B cell (primary cell): ENCODE measurements around the gene CBX7. TPM values are rescaled to one million over a fixed set of nuclear protein-coding genes. Genes with fewer than 3 reads are reported as not detected.
A peak's percentile ranks its signal among the peaks of the same experiment; 100 is the strongest.

ENCODE experiments used
- ATAC-seq: fragments of 200-7000 bp; cut with Tn5 transposase; one replicate; pipeline ENCODE4 v1.10.0; 2021; ENCODE audit warnings: low read depth, mild to moderate bottlenecking, moderate number of reproducible peaks, moderate library complexity
- CTCF ChIA-PET: fragments of 350-600 bp; sonication (Branson Sonifier 250); formaldehyde crosslinking; loops from one replicate; lab custom pipeline; 2021; ENCODE audit warnings: antibody characterized with exemption, inconsistent platforms; lab: Charles Lee
- POLR2A ChIA-PET: fragments of 350-600 bp; sonication (Branson Sonifier 250); formaldehyde crosslinking; loops from one replicate; lab custom pipeline; 2021; ENCODE audit warnings: antibody characterized with exemption; lab: Charles Lee
- DNase-seq: peaks from one replicate; pipeline ENCODE4 v3.0.0; 2013
- H2AFZ ChIP-seq: 2 replicates; pipeline ENCODE4 v1.6.1; 2012; ENCODE audit warnings: mild to moderate bottlenecking, low read depth, low read length; ENCODE audit not compliant: insufficient read depth, poor library complexity, severe bottlenecking
- H3K27ac ChIP-seq, 2 donors: 1 replicate in 1 of 2; 2 replicates in 1 of 2; pipeline ENCODE4 v1.5.1; 2012 to 2013; ENCODE audit warnings: low read length in 2 of 2, mild to moderate bottlenecking in 2 of 2, moderate library complexity in 1 of 2
- H3K27me3 ChIP-seq, 4 experiments: fragments of 200-600 bp in 1 of 4; sonication (generic) in 1 of 4; replicated peaks in 1 of 4; 1 replicate in 2 of 4; 2 replicates in 2 of 4; pipeline versions ENCODE4 v1.6.1 to v1.7.0; 2013 to 2016; ENCODE audit warnings: low read length in 3 of 4, mild to moderate bottlenecking in 2 of 4, mixed read lengths in 1 of 4, moderate library complexity in 1 of 4; ENCODE audit not compliant: insufficient read depth in 4 of 4, control insufficient read depth in 3 of 4; ENCODE audit errors: control extremely low read depth in 1 of 4
- H3K36me3 ChIP-seq, 2 experiments: replicated peaks in 1 of 2; 1 replicate in 1 of 2; 2 replicates in 1 of 2; pipeline versions ENCODE4 v1.6.1 to v1.7.1; 2013; ENCODE audit warnings: low read length in 1 of 2; ENCODE audit not compliant: insufficient read depth in 2 of 2, control insufficient read depth in 1 of 2; ENCODE audit errors: control extremely low read depth in 1 of 2, extremely low read depth in 1 of 2
- H3K4me1 ChIP-seq, 2 donors: fragments of 200-600 bp in 1 of 2; sonication (generic) in 1 of 2; 1 replicate in 1 of 2; 2 replicates in 1 of 2; pipeline versions ENCODE4 v1.5.1 to v1.6.1; 2013 to 2017; ENCODE audit warnings: low read length in 2 of 2; ENCODE audit not compliant: control insufficient read depth in 2 of 2, insufficient read depth in 2 of 2
- H3K4me2 ChIP-seq: replicated peaks from 2 replicates; pipeline ENCODE3; 2012; ENCODE audit warnings: mild to moderate bottlenecking, low read depth, low read length; ENCODE audit not compliant: poor library complexity, severe bottlenecking
- H3K4me3 ChIP-seq, 5 experiments: fragments of 200-600 bp in 1 of 5; sonication (generic) in 1 of 5; 1 replicate in 3 of 5; 2 replicates in 2 of 5; pipeline versions ENCODE4 v1.5.1 to v1.7.0; 2011 to 2016; ENCODE audit warnings: low read length in 4 of 5, mild to moderate bottlenecking in 4 of 5, low read depth in 2 of 5, control low read depth in 1 of 5, moderate library complexity in 1 of 5; ENCODE audit not compliant: insufficient read depth in 1 of 5; ENCODE audit errors: control extremely low read depth in 1 of 5, extremely low read depth in 1 of 5
- H3K79me2 ChIP-seq: fragments of 200-600 bp; sonication (generic); one replicate; pipeline ENCODE4 v1.6.0; 2016; ENCODE audit warnings: low read length; ENCODE audit not compliant: control insufficient read depth, insufficient read depth
- H3K9ac ChIP-seq: fragments of 200-600 bp; sonication (generic); 2 replicates; pipeline ENCODE4 v1.6.1; 2017; ENCODE audit warnings: mild to moderate bottlenecking, low read length, moderate library complexity
- H3K9me3 ChIP-seq, 3 donors: one replicate each; pipeline versions ENCODE4 v1.6.1 to v1.7.1; 2013; ENCODE audit warnings: low read length in 2 of 3; ENCODE audit not compliant: control insufficient read depth in 2 of 3, insufficient read depth in 1 of 3; ENCODE audit errors: control extremely low read depth in 1 of 3
- H4K20me1 ChIP-seq: 2 replicates; pipeline ENCODE4 v1.6.0; 2012; ENCODE audit warnings: mild to moderate bottlenecking, low read length; ENCODE audit not compliant: insufficient read depth, control insufficient read depth, poor library complexity, severe bottlenecking
- H3K27ac Mint-ChIP-seq: one replicate; pipeline ENCODE4 v1.8.0; 2021; ENCODE audit warnings: mixed read lengths
- H3K27me3 Mint-ChIP-seq: one replicate; pipeline ENCODE4 v1.8.0; 2021; ENCODE audit warnings: mixed read lengths
- H3K4me1 Mint-ChIP-seq: one replicate; pipeline ENCODE4 v1.8.0; 2021; ENCODE audit warnings: mixed read lengths
- H3K4me3 Mint-ChIP-seq: one replicate; pipeline ENCODE4 v1.8.0; 2021; ENCODE audit warnings: mixed read lengths
- H3K9me3 Mint-ChIP-seq: one replicate; pipeline ENCODE4 v1.8.0; 2022; ENCODE audit warnings: mixed read lengths; ENCODE audit not compliant: insufficient read depth
- EZH2 ChIP-seq: IDR thresholded peaks from 2 replicates; pipeline ENCODE4 v1.6.1; 2012; ENCODE audit warnings: borderline replicate concordance, low read depth, mild to moderate bottlenecking, moderate library complexity, low read length; ENCODE audit not compliant: insufficient read depth, poor library complexity, severe bottlenecking
- WGBS: methylation state at CpG from one replicate; pipeline ENCODE4 v1.1.5; 2013; ENCODE audit warnings: missing lambda C conversion rate; ENCODE audit not compliant: insufficient coverage; 5-methylcytosine and 5-hydroxymethylcytosine counted together
- intact Hi-C: fragments of 100-400 bp; cut with micrococcal nuclease; formaldehyde crosslinking; loops from one replicate; pipeline ENCODE4 v1.10.0; 2022
- polyA plus RNA-seq: library from polyadenylated mRNA; depleted of rRNA; stranded (reverse); fragments of >200 nt; gene quantifications from 2 replicates; pipeline ENCODE4 v1.2.3, GENCODE V29; 2012
- total RNA-seq, 2 donors: library from RNA; stranded (reverse); fragments of 120-200 nt in 1 of 2; gene quantifications; 1 replicate in 1 of 2; 2 replicates in 1 of 2; pipeline versions ENCODE4 v1.2.3 to v1.2.4, GENCODE V29; 2013 to 2022
- TF ChIP-seq, protein P1 (sequence below): fragments of 200-600 bp; IDR thresholded peaks from one replicate; pipeline ENCODE4 v1.8.0; 2022; ENCODE audit warnings: antibody characterized with exemption, mild to moderate bottlenecking

CBX7 gene
- total and polyA plus RNA-seq, 2 donors (not counting 1 experiment from before 2014, with no cell fraction given) = 83.6 to 141 TPM

DNA sequence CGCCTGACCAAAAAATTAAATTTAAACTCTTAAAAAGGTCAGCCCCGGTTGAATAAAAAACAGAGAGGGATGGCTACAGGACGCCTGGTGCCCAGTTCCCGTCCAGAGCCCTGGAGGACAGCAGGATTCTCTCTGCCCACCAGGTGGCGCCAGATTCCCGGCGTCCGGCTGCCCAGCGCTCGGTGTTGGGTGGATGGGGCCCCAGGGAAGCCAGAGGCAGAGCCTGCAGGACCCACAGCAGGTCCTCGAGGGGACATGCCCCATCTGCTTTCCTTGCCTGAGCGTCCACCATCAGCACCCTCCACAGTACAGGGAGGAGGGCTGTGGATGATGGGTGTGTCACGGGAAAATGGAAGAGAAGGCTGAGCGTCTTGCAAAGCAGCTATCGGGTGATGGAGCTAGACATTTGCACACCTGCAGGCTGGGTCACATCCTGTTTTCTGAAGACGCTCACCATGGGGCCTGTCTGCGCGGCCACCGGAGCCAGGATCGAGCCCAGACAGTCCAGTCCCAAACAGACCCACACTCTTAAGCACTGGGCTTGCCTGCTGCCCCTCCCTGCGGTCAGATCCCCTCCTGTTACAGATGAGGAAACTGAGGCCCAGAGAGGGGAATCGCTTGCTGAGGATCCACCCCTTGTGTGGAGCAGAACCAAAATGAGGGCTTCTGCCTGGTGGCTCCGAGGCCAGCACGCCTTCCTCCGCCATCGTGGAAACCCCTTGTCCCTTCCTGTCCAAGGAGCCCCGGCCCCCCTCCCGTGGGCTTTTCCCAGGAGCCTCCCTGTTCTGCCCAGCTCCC is 18.5 kb upstream of the CBX7 start:
- H3K9ac ChIP-seq = peak overlapping the region; percentile 58
- H3K4me3 ChIP-seq = peak overlapping the region in 4 of 5 experiments; percentile 30 to 50 (median 46)
- peak overlapping the region; percentile 92 for H3K27ac Mint-ChIP-seq
- ChIA-PET POLR2A (interaction anchor here (0.6 to 2.4 kb wide), 8 partner anchors 18 to 362 kb away, joined by 3 to 17 read pairs (median 6); partner anchors contain the start of genes ATF4, CBX7 and RPL3), CTCF (interaction anchor here (0.5 to 11.3 kb wide), 36 partner anchors 8 to 866 kb away, joined by 3 to 171 read pairs (median 4); partner anchors contain the start of genes ATF4, CBX7, RPL3 and RPS19BP1)
- H3K9me3 ChIP-seq = no peaks in the 10 kb centered on the region
- peak overlapping the region; percentile 83 for H3K4me2 ChIP-seq
- H3K4me1 Mint-ChIP-seq = peaks cover 40% of the 10 kb centered on the region
- peak overlapping the region; percentile 83 for H2AFZ ChIP-seq
- H3K79me2 ChIP-seq = no peaks in the 10 kb centered on the region
- intact Hi-C loops = loop anchor here (1.0 to 5.0 kb wide), 5 partner anchors 81 to 866 kb away; no protein-coding TSS in a partner anchor
- ATAC-seq (peak; percentile 82), DNase-seq (peak; percentile 91)
- no peaks in the 10 kb centered on the region for H4K20me1 ChIP-seq
- H3K4me1 ChIP-seq = peaks cover 32 to 45% of the 10 kb centered on the region in 2 donors
- H3K9me3 Mint-ChIP-seq = no peaks in the 10 kb centered on the region
- peaks cover 3% of the 10 kb centered on the region for H3K27me3 Mint-ChIP-seq
- 18% methylated on average over 25 of the region's 28 CpGs for WGBS
- TF ChIP-seq, protein P1, sequence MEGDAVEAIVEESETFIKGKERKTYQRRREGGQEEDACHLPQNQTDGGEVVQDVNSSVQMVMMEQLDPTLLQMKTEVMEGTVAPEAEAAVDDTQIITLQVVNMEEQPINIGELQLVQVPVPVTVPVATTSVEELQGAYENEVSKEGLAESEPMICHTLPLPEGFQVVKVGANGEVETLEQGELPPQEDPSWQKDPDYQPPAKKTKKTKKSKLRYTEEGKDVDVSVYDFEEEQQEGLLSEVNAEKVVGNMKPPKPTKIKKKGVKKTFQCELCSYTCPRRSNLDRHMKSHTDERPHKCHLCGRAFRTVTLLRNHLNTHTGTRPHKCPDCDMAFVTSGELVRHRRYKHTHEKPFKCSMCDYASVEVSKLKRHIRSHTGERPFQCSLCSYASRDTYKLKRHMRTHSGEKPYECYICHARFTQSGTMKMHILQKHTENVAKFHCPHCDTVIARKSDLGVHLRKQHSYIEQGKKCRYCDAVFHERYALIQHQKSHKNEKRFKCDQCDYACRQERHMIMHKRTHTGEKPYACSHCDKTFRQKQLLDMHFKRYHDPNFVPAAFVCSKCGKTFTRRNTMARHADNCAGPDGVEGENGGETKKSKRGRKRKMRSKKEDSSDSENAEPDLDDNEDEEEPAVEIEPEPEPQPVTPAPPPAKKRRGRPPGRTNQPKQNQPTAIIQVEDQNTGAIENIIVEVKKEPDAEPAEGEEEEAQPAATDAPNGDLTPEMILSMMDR = peak; percentile 99
- TF ChIP-seq EZH2 = no peak
- H3K27ac ChIP-seq = peak overlapping the region; percentile 44 to 81
- no peaks in the 10 kb centered on the region for H3K36me3 ChIP-seq
- H3K4me3 Mint-ChIP-seq = peak overlapping the region; percentile 88
- H3K27me3 ChIP-seq = no peaks in the 10 kb centered on the region
